Smooth muscle cell of the brain vasculature (primary cell): Measurements from ENCODE around the gene HIF1AN.
"Not testable (repeated sequence)": the region's sequence is repeated elsewhere in the genome, so short reads cannot be mapped to it uniquely, and the experiment has no call there.

Experiments used
- DNase-seq: peaks from one replicate; pipeline ENCODE4 v3.0.0-alpha.2; 2012; ENCODE audit warnings: low read depth, low spot score

HIF1AN gene

GRCh38 chr10:100567249-100567648 lies 31.5 kb downstream of the HIF1AN start:
- no peak for DNase-seq

GRCh38 chr10:100567826-100568225 lies 32.1 kb downstream of the HIF1AN start:
- no peak for DNase-seq

DNA sequence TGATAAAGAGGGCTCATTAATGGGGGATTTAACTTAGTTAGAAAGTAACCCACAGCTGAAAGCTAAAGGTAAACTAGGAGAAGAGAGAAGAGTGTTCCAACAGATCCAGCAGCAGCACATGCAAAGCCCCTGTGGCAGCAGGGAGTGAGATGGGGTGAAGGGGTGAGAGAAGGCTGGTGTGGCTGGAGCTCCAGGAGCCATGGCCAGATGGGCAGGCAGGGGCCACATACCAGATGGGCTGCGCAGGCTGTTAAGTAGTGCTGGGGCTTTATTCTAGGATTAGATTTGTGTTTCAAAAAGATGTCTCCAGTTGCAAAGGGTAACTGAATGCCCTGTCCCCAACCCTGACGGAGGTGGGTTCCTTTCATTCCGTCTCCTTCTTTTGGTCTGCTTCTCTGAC lies 33.2 kb downstream of the HIF1AN start:
- no peak for DNase-seq

- DNase-seq, result no peak
Measured at GRCh38 chr10:100569687-100570481, 34.1 kb downstream of the HIF1AN start.

GRCh38 chr10:100570506-100570905 lies 34.8 kb downstream of the HIF1AN start:
- no peak for DNase-seq

DNA sequence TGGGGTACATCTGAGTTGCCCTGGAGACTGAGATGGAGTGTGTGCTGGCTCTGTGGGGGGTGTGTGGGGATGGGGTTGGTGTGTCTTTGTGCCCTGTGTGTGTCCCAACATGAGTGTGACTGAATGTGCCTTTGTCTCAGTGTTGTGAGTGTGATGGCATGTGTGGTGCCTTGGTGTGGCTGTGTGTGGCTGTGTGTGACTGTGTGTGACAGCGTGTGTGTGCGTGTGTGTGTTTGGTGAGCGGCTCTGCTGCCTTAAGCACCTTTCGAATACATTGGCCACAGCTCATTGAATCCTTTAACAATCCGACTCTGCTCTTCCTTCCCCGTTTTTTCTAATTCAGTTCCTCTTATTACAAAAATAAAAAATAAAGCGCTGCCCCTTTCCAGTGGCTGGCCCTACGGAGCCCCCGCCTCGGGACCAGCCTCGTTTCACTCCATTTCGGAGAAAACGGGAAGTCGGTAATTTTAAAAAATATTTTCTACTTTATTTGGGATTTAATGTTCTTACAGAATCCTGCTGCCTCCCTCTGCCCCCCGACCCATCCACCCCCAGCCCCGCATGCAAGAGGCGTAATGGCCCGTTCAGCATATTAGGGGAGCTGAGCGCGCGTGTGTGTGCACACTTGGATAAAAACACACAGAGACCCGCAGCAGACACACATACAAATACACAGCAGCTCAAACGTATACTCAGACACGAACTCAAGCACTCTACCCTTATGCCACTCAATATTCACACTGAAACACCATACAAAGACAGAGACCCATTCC lies 35.5 kb downstream of the HIF1AN start:
- DNase-seq, result no peak

DNA sequence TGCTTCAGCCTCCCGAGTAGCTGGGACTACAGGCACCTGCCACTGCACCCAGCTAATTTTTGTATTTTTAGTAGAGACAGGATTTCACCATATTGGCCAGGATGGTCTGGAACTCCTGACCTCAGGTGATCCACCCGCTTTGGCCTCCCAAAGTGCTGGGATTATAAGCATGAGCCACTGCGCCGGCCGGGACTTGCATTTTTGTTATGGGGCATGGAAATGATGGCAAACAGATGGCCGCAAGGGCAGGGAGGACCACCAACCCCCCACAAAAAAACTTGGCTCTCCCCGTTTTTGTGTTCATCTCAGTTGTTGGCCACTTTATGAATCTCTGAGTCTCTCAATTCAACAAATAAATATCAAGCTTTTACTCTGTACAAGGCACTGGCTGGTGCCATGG lies 39.4 kb downstream of the HIF1AN start:
- not testable (repeated sequence) for DNase-seq

DNA sequence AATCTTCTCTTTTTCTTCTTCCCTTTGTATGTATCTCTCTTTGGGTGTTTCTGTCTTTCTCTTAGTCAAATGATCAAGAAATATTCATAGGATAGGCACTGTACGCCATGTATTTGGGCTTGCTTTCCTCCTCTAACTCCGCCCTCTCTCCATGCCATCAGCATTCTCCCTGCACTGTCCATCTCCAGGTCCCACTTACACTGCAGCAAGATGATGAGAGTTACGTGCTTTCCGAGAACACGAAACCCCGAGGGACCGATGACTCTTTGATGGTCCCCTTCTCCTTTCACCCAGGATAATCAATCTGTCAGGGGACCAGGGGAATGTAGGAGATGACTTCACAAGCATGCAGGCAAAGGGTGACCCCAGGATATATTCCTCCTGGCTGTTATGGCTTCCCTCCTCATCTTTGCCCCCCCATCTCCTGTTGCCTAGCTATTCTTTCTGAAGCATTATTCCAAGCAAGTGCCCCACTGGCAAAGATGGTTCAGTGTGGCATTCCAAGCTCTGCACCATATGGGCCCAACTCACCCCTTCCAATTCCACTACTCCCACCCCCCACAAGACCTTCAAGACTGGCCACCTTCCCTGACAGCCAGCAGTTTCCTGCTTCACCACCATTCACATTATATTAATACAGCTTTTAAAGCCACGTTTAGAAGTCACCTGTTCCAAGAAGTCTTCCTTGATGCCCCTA lies 40.0 kb downstream of the HIF1AN start:
- no peak for DNase-seq

- DNase-seq, result no peak
Measured at GRCh38 chr10:100576282-100576635, 40.5 kb downstream of the HIF1AN start.

GRCh38 chr10:100579261-100580090 lies 43.7 kb downstream of the HIF1AN start:
- DNase-seq, result no peak

- DNase-seq, result no peak
Measured at GRCh38 chr10:100586959-100587358, 51.2 kb downstream of the HIF1AN start.

DNA sequence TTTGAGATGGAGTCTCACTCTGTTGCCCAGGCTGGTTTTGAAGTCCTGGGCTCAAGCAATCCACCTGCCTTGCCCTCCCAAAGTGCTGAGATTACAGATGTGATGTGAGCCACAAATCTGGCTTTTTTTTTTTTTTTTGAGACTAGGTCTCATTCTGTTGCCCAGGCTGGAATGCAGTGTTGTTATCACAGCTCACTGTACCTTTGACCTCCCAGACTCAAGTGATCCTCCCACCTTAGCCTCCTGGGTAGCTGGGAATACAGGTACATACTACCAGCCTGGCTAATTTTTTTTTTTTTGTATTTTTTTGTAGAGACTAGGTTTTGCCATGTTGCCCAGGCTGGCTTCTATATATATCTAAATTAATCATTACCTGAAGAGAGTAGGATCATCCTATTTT lies 62.4 kb downstream of the HIF1AN start:
- no peak for DNase-seq

DNA sequence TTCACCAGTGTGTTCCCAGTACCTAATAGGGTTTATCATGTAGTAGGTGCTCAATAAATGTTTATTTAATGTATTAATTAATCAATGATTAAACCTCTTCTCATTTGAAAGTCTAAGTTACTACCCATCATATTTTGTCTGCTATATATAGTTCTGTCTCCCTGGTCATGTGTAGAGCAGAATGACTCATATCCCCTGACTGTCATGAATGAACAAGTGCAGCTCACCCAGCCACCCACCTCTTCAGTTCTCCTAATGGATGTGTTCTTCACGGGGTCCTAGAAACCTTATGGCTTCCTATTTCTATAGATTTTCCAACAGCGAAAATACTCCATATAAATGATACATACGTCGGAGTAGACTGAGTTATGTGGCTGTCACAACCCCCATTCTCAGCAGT lies 64.5 kb downstream of the HIF1AN start:
- DNase-seq, result no peak

DNA sequence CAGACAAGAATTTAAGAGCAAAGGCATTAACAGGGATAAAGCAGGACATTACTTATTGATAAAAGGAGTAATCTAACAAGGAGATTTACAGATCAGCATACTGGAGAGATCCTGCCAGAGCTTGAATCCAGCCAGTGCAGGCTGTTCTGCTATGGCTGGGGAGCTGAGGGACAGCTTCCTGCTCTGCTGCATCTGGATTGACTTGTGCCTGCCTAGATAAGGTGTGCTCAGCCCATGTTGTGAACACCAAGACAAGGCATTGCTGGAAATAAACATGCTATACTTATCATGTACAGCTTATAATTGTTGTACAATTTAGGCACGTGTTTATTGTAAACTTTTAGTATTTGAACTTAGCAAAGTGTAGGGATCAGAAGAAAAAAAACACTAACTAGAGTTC lies 71.7 kb downstream of the HIF1AN start:
- DNase-seq, result no peak
